Loucy (cell line): Measurements from ENCODE around the gene PHACTR1.

ENCODE experiments used
- H2AFZ ChIP-seq: fragments of 200-600 bp; sonication (generic); 2 replicates; pipeline ENCODE4 v1.6.0; 2016; ENCODE audit warnings: antibody characterized with exemption, mild to moderate bottlenecking, low read length, moderate library complexity
- H3F3A ChIP-seq: fragments of 200-600 bp; 2 replicates; pipeline ENCODE4 v1.6.0; 2016; ENCODE audit warnings: antibody characterized with exemption, low read depth, mild to moderate bottlenecking
- H3K27me3 ChIP-seq: fragments of 200-600 bp; sonication (generic); 2 replicates; pipeline ENCODE4 v1.6.1; 2014; ENCODE audit warnings: low read length, mild to moderate bottlenecking; ENCODE audit not compliant: insufficient read depth, poor library complexity, severe bottlenecking
- H3K36me3 ChIP-seq: fragments of 200-600 bp; sonication (generic); 2 replicates; pipeline ENCODE4 v1.6.1; 2016; ENCODE audit warnings: low read length; ENCODE audit not compliant: insufficient read depth
- H3K4me1 ChIP-seq: fragments of 200-600 bp; sonication (generic); 2 replicates; pipeline ENCODE4 v1.5.1; 2014; ENCODE audit warnings: low read length, mild to moderate bottlenecking; ENCODE audit not compliant: insufficient read depth, poor library complexity, severe bottlenecking
- H3K4me2 ChIP-seq: fragments of 200-600 bp; sonication (generic); 2 replicates; pipeline ENCODE4 v1.6.0; 2014; ENCODE audit warnings: antibody characterized with exemption, low read length, low read depth, mild to moderate bottlenecking; ENCODE audit not compliant: poor library complexity, severe bottlenecking
- H3K4me3 ChIP-seq: fragments of 200-600 bp; sonication (generic); 2 replicates; pipeline ENCODE4 v1.5.1; 2014; ENCODE audit warnings: low read length, mild to moderate bottlenecking, mixed read lengths; ENCODE audit not compliant: poor library complexity, severe bottlenecking
- H3K79me2 ChIP-seq: fragments of 200-600 bp; sonication (generic); 2 replicates; pipeline ENCODE4 v1.6.1; 2014; ENCODE audit warnings: low read length; ENCODE audit not compliant: insufficient read depth
- H3K9ac ChIP-seq: fragments of 200-600 bp; sonication (generic); 2 replicates; pipeline ENCODE4 v1.6.0; 2014; ENCODE audit warnings: mild to moderate bottlenecking, low read depth, low read length, moderate library complexity; ENCODE audit not compliant: poor library complexity, severe bottlenecking
- H3K9me2 ChIP-seq: fragments of 200-600 bp; sonication (generic); replicated peaks from 2 replicates; pipeline ENCODE4 v1.6.1; 2016; ENCODE audit warnings: low read depth, low read length, mixed read lengths
- H3K9me3 ChIP-seq: fragments of 200-600 bp; sonication (generic); 2 replicates; pipeline ENCODE4 v1.6.1; 2014; ENCODE audit warnings: mild to moderate bottlenecking, antibody characterized with exemption, low read length, low read depth; ENCODE audit not compliant: insufficient read depth
- H4K20me1 ChIP-seq: fragments of 200-600 bp; sonication (generic); 2 replicates; pipeline ENCODE4 v1.6.0; 2014; ENCODE audit warnings: antibody characterized with exemption, low read length, mild to moderate bottlenecking; ENCODE audit not compliant: insufficient read depth, poor library complexity, severe bottlenecking
- CTCF ChIP-seq: fragments of 200-600 bp; sonication (generic); conservative IDR thresholded peaks from 2 replicates; pipeline ENCODE4 v1.5.1; 2014; ENCODE audit warnings: mild to moderate bottlenecking, antibody characterized with exemption, low read length
- EZH2phosphoT487 ChIP-seq: fragments of 200-600 bp; IDR thresholded peaks from 2 replicates; pipeline ENCODE4 v1.6.1; 2018; ENCODE audit warnings: antibody characterized with exemption, mild to moderate bottlenecking, moderate library complexity, borderline replicate concordance

The PHACTR1 gene

GRCh38 chr6:12826584-12826983 is 110.0 kb downstream of the PHACTR1 start:
- Histone ChIP-seq H3F3A (no peaks in the 10 kb centered on the region), H3K4me1 (no peaks in the 10 kb centered on the region), H3K79me2 (no peaks in the 10 kb centered on the region), H4K20me1 (no peaks in the 10 kb centered on the region), H3K9me3 (no peaks in the 10 kb centered on the region), H3K4me2 (no peak overlapping the region), H3K27me3 (no peaks in the 10 kb centered on the region), H3K36me3 (no peaks in the 10 kb centered on the region), H3K9ac (no peak overlapping the region), H3K4me3 (no peak overlapping the region), H2AFZ (no peak overlapping the region), H3K9me2 (no peaks in the 10 kb centered on the region)
- no peak for TF ChIP-seq EZH2phosphoT487
- TF ChIP-seq CTCF = no peak

GRCh38 chr6:12827921-12828320 is 111.4 kb downstream of the PHACTR1 start:
- no peaks in the 10 kb centered on the region for H3K9me2 ChIP-seq
- no peak overlapping the region for H3K4me3 ChIP-seq
- TF ChIP-seq CTCF = no peak
- TF ChIP-seq EZH2phosphoT487 = no peak
- H4K20me1 ChIP-seq = no peaks in the 10 kb centered on the region
- H3K27me3 ChIP-seq = no peaks in the 10 kb centered on the region
- H3K4me2 ChIP-seq = no peak overlapping the region
- H3K36me3 ChIP-seq = no peaks in the 10 kb centered on the region
- no peaks in the 10 kb centered on the region for H3K79me2 ChIP-seq
- no peak overlapping the region for H3K9ac ChIP-seq
- H3K4me1 ChIP-seq = no peaks in the 10 kb centered on the region
- H2AFZ ChIP-seq = no peak overlapping the region
- H3F3A ChIP-seq = no peaks in the 10 kb centered on the region
- no peaks in the 10 kb centered on the region for H3K9me3 ChIP-seq

- Histone ChIP-seq H3K27me3 (no peaks in the 10 kb centered on the region), H3K4me2 (no peak overlapping the region), H3K9ac (no peak overlapping the region), H4K20me1 (no peaks in the 10 kb centered on the region), H3K36me3 (no peaks in the 10 kb centered on the region), H3K4me3 (no peak overlapping the region), H3K79me2 (no peaks in the 10 kb centered on the region), H3K4me1 (no peaks in the 10 kb centered on the region), H3F3A (no peaks in the 10 kb centered on the region), H3K9me3 (no peaks in the 10 kb centered on the region), H3K9me2 (no peaks in the 10 kb centered on the region), H2AFZ (no peak overlapping the region)
- TF ChIP-seq EZH2phosphoT487 (no peak), CTCF (no peak)
Observed at GRCh38 chr6:12832226-12832735, 115.7 kb downstream of the PHACTR1 start.
